ENCODE results near the gene NPAS3.

Gene NPAS3

DNA sequence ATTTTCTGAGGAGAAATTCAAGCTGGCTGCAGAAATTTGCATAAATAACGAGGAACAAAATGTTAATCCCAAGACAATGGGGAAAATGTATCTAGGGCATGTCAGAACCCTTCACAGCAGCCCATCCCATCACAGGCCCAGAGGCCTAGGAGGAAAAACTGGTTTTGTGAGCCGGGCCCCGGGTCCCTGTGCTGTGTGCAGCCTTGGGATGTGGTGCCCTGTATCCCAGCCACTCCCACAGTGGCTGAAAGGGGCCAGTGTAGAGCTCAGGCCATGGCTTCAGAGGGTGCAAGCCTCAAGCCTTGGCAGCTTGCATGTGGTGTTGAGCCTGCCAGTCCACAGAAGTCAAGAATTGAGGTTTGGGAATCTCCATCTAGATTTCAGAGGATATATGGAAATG, 57.7 kb downstream of the NPAS3 start:
- DNase-seq (ENCODE audit: low spot score in 2 of 2) (no peak), ATAC-seq (replicated peaks; ENCODE audit: extremely low read depth, poor library complexity, severe bottlenecking) (no peak)
- H3K36me3 Mint-ChIP-seq (ENCODE audit: insufficient read depth): no peaks in the 10 kb centered on the region
- H3K9me3 Mint-ChIP-seq: peaks cover 23% of the 10 kb centered on the region
- H3K4me1 Mint-ChIP-seq: no peaks in the 10 kb centered on the region
- H3K4me3 Mint-ChIP-seq: no peak overlapping the region
- H3K27ac Mint-ChIP-seq (ENCODE audit: low read depth): no peak overlapping the region
- H3K27me3 Mint-ChIP-seq: no peaks in the 10 kb centered on the region

DNA sequence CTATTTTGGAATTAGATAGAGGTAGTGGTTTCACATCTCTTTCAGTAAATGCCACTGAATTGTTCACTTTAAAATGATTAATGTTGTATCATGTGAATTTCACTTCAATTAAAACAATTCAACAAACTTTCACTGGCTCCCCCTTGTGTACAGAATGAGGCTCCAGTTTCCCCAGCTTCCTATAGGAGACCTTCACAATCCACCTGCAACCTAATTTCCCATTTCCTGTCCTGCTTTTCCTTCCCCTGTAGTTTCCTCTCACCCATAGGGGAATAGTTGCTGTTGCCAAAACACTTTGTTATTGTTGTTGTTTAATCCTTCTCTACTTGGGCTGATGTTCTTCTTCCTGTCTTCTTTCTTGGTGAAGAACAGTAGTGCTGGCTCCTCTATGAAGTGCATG, 59.8 kb downstream of the NPAS3 start:
- no peaks in the 10 kb centered on the region for H3K36me3 Mint-ChIP-seq (ENCODE audit: insufficient read depth)
- no peak for DNase-seq (ENCODE audit: low spot score in 2 of 2)

DNA sequence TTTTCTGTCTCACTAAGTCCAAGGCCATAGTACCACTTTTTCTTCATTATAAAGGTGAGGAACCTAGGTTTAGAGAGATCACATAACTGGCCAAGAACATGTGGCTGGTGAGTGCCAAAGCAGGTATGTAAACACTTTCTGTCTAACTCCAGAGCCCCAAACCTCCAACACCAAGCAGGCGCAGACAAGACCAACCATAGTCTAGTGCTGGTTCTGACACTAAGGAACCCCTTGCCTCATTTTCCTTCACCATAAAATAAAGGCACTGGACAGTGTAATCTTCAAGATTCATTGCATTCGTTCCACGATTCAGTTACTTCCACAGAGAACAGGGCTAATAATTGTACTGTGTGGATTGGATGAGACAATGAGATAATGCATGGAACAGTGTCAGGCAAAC, 71.0 kb downstream of the NPAS3 start:
- no peak overlapping the region for H3K27ac Mint-ChIP-seq (ENCODE audit: low read depth)
- ATAC-seq (replicated peaks; ENCODE audit: extremely low read depth, poor library complexity, severe bottlenecking) (no peak), DNase-seq (ENCODE audit: low spot score in 2 of 2) (no peak)
- H3K36me3 Mint-ChIP-seq (ENCODE audit: insufficient read depth): no peaks in the 10 kb centered on the region
- H3K4me3 Mint-ChIP-seq: no peak overlapping the region
- no peaks in the 10 kb centered on the region for H3K27me3 Mint-ChIP-seq
- H3K9me3 Mint-ChIP-seq: peaks cover 7% of the 10 kb centered on the region
- H3K4me1 Mint-ChIP-seq: no peaks in the 10 kb centered on the region

More for the DNA sequence above, 59.8 kb downstream of the NPAS3 start:
- Mint-ChIP-seq H3K4me3 (no peak overlapping the region), H3K4me1 (no peaks in the 10 kb centered on the region), H3K27ac (ENCODE audit: low read depth) (no peak overlapping the region), H3K9me3 (peaks cover 18% of the 10 kb centered on the region), H3K27me3 (no peaks in the 10 kb centered on the region)
- no peak for ATAC-seq (replicated peaks; ENCODE audit: extremely low read depth, poor library complexity, severe bottlenecking)

DNA sequence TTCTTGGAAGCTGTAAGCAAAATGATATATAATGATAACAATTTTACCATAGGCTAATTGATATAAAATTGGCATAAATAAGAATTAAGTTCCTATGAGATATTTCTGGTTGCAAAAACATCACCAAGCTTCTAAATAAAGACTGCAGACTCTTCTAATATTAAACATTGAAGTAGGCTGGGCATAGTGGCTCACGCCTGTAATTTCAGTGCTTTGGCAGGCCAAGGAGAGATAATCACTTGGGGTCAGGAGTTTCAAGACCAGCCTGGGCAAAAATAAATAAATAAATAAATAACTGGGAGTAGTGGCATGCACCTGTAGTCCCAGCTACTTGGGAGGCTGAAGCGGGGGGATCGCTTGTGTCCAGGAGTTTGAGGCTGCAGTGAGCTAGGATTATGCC, 71.8 kb downstream of the NPAS3 start:
- Mint-ChIP-seq H3K27me3 (no peaks in the 10 kb centered on the region), H3K36me3 (ENCODE audit: insufficient read depth) (no peaks in the 10 kb centered on the region), H3K4me3 (no peak overlapping the region), H3K4me1 (no peaks in the 10 kb centered on the region), H3K27ac (ENCODE audit: low read depth) (no peak overlapping the region), H3K9me3 (peaks cover 12% of the 10 kb centered on the region)
- no peak for DNase-seq (ENCODE audit: low spot score in 2 of 2)
- no peak for ATAC-seq (replicated peaks; ENCODE audit: extremely low read depth, poor library complexity, severe bottlenecking)

- Mint-ChIP-seq H3K27ac (ENCODE audit: low read depth) (no peak overlapping the region), H3K4me1 (no peaks in the 10 kb centered on the region), H3K27me3 (no peaks in the 10 kb centered on the region), H3K36me3 (ENCODE audit: insufficient read depth) (no peaks in the 10 kb centered on the region), H3K9me3 (peaks cover 12% of the 10 kb centered on the region), H3K4me3 (no peak overlapping the region)
- no peak for DNase-seq (ENCODE audit: low spot score in 2 of 2)
- no peak for ATAC-seq (replicated peaks; ENCODE audit: extremely low read depth, poor library complexity, severe bottlenecking)
Observed at GRCh38 chr14:33014710-33015109, 76.0 kb downstream of the NPAS3 start.

- H3K27me3 Mint-ChIP-seq: no peaks in the 10 kb centered on the region
- peaks cover 12% of the 10 kb centered on the region for H3K9me3 Mint-ChIP-seq
- H3K27ac Mint-ChIP-seq (ENCODE audit: low read depth): no peak overlapping the region
- no peaks in the 10 kb centered on the region for H3K4me1 Mint-ChIP-seq
- no peak for ATAC-seq (replicated peaks; ENCODE audit: extremely low read depth, poor library complexity, severe bottlenecking)
- no peaks in the 10 kb centered on the region for H3K36me3 Mint-ChIP-seq (ENCODE audit: insufficient read depth)
- no peak for DNase-seq (ENCODE audit: low spot score in 2 of 2)
- H3K4me3 Mint-ChIP-seq: no peak overlapping the region
Observed at GRCh38 chr14:33016613-33017012, 77.9 kb downstream of the NPAS3 start.

GRCh38 chr14:33017016-33017415, 78.3 kb downstream of the NPAS3 start:
- Mint-ChIP-seq H3K27ac (ENCODE audit: low read depth) (no peak overlapping the region), H3K9me3 (peaks cover 12% of the 10 kb centered on the region), H3K27me3 (no peaks in the 10 kb centered on the region), H3K4me3 (no peak overlapping the region), H3K36me3 (ENCODE audit: insufficient read depth) (no peaks in the 10 kb centered on the region), H3K4me1 (no peaks in the 10 kb centered on the region)
- DNase-seq (ENCODE audit: low spot score in 2 of 2) (no peak), ATAC-seq (replicated peaks; ENCODE audit: extremely low read depth, poor library complexity, severe bottlenecking) (no peak)

GRCh38 chr14:33019346-33019745, 80.7 kb downstream of the NPAS3 start:
- peaks cover 12% of the 10 kb centered on the region for H3K9me3 Mint-ChIP-seq
- no peak overlapping the region for H3K27ac Mint-ChIP-seq (ENCODE audit: low read depth)
- H3K27me3 Mint-ChIP-seq: no peaks in the 10 kb centered on the region
- DNase-seq (ENCODE audit: low spot score in 2 of 2): no peak
- H3K4me1 Mint-ChIP-seq: no peaks in the 10 kb centered on the region
- ATAC-seq (replicated peaks; ENCODE audit: extremely low read depth, poor library complexity, severe bottlenecking): no peak
- H3K36me3 Mint-ChIP-seq (ENCODE audit: insufficient read depth): no peaks in the 10 kb centered on the region
- H3K4me3 Mint-ChIP-seq: no peak overlapping the region

- H3K36me3 Mint-ChIP-seq (ENCODE audit: insufficient read depth): no peaks in the 10 kb centered on the region
- no peak overlapping the region for H3K27ac Mint-ChIP-seq (ENCODE audit: low read depth)
- no peak overlapping the region for H3K4me3 Mint-ChIP-seq
- H3K9me3 Mint-ChIP-seq: peaks cover 23% of the 10 kb centered on the region
- ATAC-seq (replicated peaks; ENCODE audit: extremely low read depth, poor library complexity, severe bottlenecking) (no peak), DNase-seq (ENCODE audit: low spot score in 2 of 2) (no peak)
- H3K4me1 Mint-ChIP-seq: no peaks in the 10 kb centered on the region
- H3K27me3 Mint-ChIP-seq: no peaks in the 10 kb centered on the region
Observed at GRCh38 chr14:33026850-33027430, 88.3 kb downstream of the NPAS3 start.

DNA sequence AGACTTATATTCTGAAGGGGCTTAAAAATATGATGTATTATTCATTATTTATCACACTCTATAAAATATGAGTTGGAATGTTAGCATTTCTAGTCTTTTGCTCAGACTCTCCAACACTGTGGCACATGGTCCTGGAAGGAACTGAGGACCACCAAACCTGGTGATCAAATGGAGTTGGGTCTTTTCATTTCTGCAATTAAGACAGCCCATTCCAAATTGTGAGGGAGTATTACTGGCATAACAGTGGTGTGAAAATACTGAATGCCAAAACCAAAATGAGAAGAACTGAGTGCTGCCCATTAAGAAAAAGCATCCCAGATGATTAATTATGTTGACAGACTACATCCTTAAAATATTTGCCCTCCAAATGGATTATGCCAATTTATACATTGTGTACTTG, 90.8 kb downstream of the NPAS3 start:
- DNase-seq (ENCODE audit: low spot score in 2 of 2): no peak
- Mint-ChIP-seq H3K4me3 (no peak overlapping the region), H3K9me3 (peaks cover 31% of the 10 kb centered on the region), H3K36me3 (ENCODE audit: insufficient read depth) (no peaks in the 10 kb centered on the region), H3K27me3 (no peaks in the 10 kb centered on the region), H3K27ac (ENCODE audit: low read depth) (no peak overlapping the region), H3K4me1 (no peaks in the 10 kb centered on the region)
- ATAC-seq (replicated peaks; ENCODE audit: extremely low read depth, poor library complexity, severe bottlenecking): no peak

DNA sequence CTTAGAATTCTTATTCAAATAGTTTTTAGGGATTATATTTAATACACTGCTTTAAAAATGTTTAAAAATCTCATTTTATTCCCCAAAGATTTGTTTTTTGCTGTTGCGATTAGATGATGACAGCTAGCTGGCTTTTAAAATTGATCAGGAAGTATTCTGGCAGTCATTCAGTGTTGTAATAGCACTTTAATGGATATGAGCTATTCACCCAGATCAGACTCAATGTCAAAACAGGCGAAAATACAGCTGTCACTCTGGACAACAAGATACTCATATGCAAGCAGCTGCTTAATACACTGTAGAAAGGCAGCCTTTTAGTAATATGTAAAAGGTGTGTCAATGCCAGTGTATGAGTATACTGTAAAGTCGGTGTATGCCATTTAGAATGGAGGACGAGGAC, 91.7 kb downstream of the NPAS3 start:
- Mint-ChIP-seq H3K36me3 (ENCODE audit: insufficient read depth) (no peaks in the 10 kb centered on the region), H3K4me3 (no peak overlapping the region), H3K4me1 (no peaks in the 10 kb centered on the region), H3K27me3 (no peaks in the 10 kb centered on the region), H3K27ac (ENCODE audit: low read depth) (no peak overlapping the region), H3K9me3 (peaks cover 31% of the 10 kb centered on the region)
- DNase-seq (ENCODE audit: low spot score in 2 of 2) (no peak), ATAC-seq (replicated peaks; ENCODE audit: extremely low read depth, poor library complexity, severe bottlenecking) (no peak)

DNA sequence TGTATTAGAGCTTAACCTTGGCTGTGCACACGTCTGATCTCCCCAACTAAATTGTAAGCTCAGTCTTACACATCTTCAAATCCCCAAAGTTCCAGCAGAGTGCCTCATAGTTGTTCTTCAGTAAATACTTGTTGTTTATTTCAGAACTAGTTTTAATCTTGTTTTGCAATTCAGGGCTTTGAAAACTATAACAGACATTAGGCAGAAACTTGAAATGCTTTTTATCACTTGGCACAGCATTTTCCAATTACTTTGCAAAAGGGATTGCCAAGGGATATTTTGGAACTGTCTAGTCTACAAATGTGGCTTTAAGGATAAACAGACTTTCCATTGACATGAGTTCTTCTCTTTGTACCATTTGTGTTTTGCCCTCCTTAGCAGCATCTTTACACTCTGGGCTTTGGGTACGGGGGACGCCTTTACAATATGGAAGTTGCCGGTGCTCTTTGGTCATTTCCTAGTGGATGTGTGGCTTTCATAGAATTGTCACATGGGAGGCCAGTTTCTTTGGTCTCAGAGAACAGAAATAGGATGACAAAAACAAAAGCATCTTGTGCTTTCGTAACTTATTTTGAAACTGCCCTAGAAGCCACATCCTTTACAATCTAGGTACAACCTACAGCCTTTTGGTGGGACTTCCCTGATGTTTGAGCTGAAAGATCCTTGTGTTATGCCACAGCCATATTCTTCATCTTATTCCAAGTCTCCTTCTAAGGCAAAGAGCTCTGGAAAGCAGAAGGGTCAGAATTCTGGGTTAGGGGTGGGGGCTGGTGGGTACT, 96.9 kb downstream of the NPAS3 start:
- Mint-ChIP-seq H3K4me1 (no peaks in the 10 kb centered on the region), H3K4me3 (no peak overlapping the region)

GRCh38 chr14:33039311-33039710, 100.6 kb downstream of the NPAS3 start:
- DNase-seq (ENCODE audit: low spot score in 2 of 2) (no peak), ATAC-seq (replicated peaks; ENCODE audit: extremely low read depth, poor library complexity, severe bottlenecking) (no peak)
- no peak overlapping the region for H3K27ac Mint-ChIP-seq (ENCODE audit: low read depth)
- no peak overlapping the region for H3K4me3 Mint-ChIP-seq
- no peaks in the 10 kb centered on the region for H3K27me3 Mint-ChIP-seq
- H3K36me3 Mint-ChIP-seq (ENCODE audit: insufficient read depth): no peaks in the 10 kb centered on the region
- H3K9me3 Mint-ChIP-seq: peaks cover 12% of the 10 kb centered on the region
- H3K4me1 Mint-ChIP-seq: no peaks in the 10 kb centered on the region

More for the DNA sequence above, 96.9 kb downstream of the NPAS3 start:
- H3K27me3 Mint-ChIP-seq: no peaks in the 10 kb centered on the region
- H3K27ac Mint-ChIP-seq (ENCODE audit: low read depth): no peak overlapping the region
- DNase-seq (ENCODE audit: low spot score in 2 of 2): no peak
- peaks cover 16% of the 10 kb centered on the region for H3K9me3 Mint-ChIP-seq
- no peaks in the 10 kb centered on the region for H3K36me3 Mint-ChIP-seq (ENCODE audit: insufficient read depth)
- no peak for ATAC-seq (replicated peaks; ENCODE audit: extremely low read depth, poor library complexity, severe bottlenecking)

Data from central memory CD8-positive, alpha-beta T cell (primary cell).